ENCODE measurements around the gene STARD3NL.
"Not testable (repeated sequence)": the region's sequence is repeated elsewhere in the genome, so short reads cannot be mapped to it uniquely, and the experiment has no call there.

Gene STARD3NL

GRCh38 chr7:38168890-38169570 lies 9.0 kb upstream of the STARD3NL start:
- TF ChIP-seq CTCF (IDR thresholded peaks at IDR 0.05; ENCODE audit: extremely low read depth, insufficient read depth, missing control alignments), result no peak
- no peak for DNase-seq (ENCODE audit: low spot score)
- in situ Hi-C loops (cut with MboI; ENCODE audit: low pct_unique_long_range_greater_than_20kb, low sequenced_read_pairs, unreplicated experiment), result no loop called here

- TF ChIP-seq CTCF (IDR thresholded peaks at IDR 0.05; ENCODE audit: extremely low read depth, insufficient read depth, missing control alignments), result no peak
- DNase-seq (ENCODE audit: low spot score), result no peak
- in situ Hi-C loops (cut with MboI; ENCODE audit: low pct_unique_long_range_greater_than_20kb, low sequenced_read_pairs, unreplicated experiment), result no loop called here
Measured at GRCh38 chr7:38169847-38170246, 8.2 kb upstream of the STARD3NL start.

GRCh38 chr7:38171623-38172391 lies 6.2 kb upstream of the STARD3NL start:
- TF ChIP-seq CTCF (IDR thresholded peaks at IDR 0.05; ENCODE audit: extremely low read depth, insufficient read depth, missing control alignments), result no peak

GRCh38 chr7:38175547-38175946 lies 2.5 kb upstream of the STARD3NL start:
- in situ Hi-C loops (cut with MboI; ENCODE audit: low pct_unique_long_range_greater_than_20kb, low sequenced_read_pairs, unreplicated experiment); DNase-seq (ENCODE audit: low spot score): not testable (repeated sequence)

More at GRCh38 chr7:38171623-38172391, 6.2 kb upstream of the STARD3NL start:
- in situ Hi-C loops (cut with MboI; ENCODE audit: low pct_unique_long_range_greater_than_20kb, low sequenced_read_pairs, unreplicated experiment), result no loop called here
- no peak for DNase-seq (ENCODE audit: low spot score)

- in situ Hi-C loops (cut with MboI; ENCODE audit: low pct_unique_long_range_greater_than_20kb, low sequenced_read_pairs, unreplicated experiment), result no loop called here
- no peak for DNase-seq (ENCODE audit: low spot score)
Measured at GRCh38 chr7:38177621-38178003, 433 bp upstream of the STARD3NL start.

GRCh38 chr7:38178695-38179344 lies 775 bp downstream of the STARD3NL start:
- DNase-seq (ENCODE audit: low spot score), result peak; percentile 55
- in situ Hi-C loops (cut with MboI; ENCODE audit: low pct_unique_long_range_greater_than_20kb, low sequenced_read_pairs, unreplicated experiment), result no loop called here
- no peak for TF ChIP-seq CTCF (IDR thresholded peaks at IDR 0.05; ENCODE audit: extremely low read depth, insufficient read depth, missing control alignments)

More at GRCh38 chr7:38177621-38178003, 433 bp upstream of the STARD3NL start:
- no peak for TF ChIP-seq CTCF (IDR thresholded peaks at IDR 0.05; ENCODE audit: extremely low read depth, insufficient read depth, missing control alignments)
